HG03558 (cell line): ENCODE results near the gene ZNF445.
"Not testable (repeated sequence)": the region's sequence is repeated elsewhere in the genome, so short reads cannot be mapped to it uniquely, and the experiment has no call there.

Experiments used
- ATAC-seq: cut with Tn5 transposase; IDR thresholded peaks from one replicate; pipeline ENCODE4 v1.9.1; 2021; ENCODE audit warnings: moderate number of reproducible peaks; ENCODE audit not compliant: unreplicated experiment; ENCODE audit errors: extremely low read depth

Gene ZNF445

GRCh38 chr3:44439499-44440295, 37.8 kb downstream of the ZNF445 start:
- ATAC-seq = peak; percentile 90

DNA sequence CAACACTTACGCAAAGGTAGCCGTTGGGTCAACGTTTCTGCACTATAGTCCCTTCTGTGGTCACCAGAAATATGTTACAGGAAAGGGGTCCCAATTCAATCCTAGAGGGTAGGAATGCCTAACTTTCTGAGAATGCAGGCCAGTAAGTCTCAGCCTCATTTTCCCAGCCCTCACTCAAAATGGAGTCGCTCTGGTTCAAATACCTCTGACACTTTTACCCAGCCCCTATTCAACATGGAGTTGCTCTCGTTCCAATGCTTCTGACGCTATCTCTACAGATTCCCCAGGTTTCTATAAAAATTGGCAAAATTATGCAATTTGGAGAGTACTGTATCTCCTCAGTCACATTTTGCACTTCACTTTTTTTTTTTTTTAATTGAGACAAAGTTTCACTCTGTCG, 39.7 kb downstream of the ZNF445 start:
- no peak for ATAC-seq

DNA sequence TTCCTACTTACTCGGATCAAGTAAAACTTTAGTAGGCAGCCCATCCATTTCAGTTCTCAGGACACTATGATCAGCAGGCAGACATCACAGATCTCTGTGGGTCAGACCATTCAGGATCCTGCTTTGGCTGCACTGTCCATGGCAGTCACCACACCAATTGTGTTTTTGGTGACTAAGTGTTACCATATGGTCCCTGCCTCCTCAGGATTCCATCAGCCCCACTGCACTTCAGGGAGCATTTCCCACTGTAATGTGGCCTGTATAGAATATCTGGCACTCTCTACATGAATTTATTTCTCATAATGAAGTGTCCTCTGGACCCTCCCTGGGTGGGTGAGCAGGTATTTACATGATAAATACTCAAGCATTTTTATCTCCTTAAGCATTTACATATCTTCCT, 41.3 kb downstream of the ZNF445 start:
- ATAC-seq = no peak

DNA sequence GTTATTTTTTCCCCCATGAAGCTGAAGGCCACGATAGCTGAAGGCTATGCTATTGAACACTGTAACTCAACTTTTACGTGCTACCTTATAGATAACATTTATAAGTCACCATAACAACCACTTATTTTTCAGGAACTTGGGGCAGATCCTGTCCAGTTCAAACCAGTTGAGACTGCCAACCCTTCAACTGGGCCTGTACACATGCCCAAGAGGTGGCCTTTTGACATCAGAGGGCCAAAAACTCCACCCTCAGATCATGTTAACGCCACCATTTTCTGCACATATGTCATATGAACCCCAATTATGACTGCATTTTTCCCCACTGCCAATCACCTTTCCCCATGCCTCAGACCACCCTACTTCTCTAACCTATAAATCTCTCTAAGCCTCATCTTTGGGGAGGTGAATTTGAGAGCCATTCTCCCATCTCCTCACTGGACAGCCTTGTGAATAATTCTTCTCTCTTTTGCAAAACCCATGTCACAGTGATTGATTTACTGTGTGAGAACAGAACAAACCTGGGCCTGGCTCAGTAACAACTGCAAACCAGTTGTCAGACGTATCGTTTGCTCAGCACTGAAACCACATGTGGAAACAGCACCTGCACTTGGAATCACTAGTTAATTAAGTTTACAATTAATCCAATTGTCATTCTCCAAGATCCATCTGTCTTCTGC, 42.5 kb downstream of the ZNF445 start:
- no peak for ATAC-seq

DNA sequence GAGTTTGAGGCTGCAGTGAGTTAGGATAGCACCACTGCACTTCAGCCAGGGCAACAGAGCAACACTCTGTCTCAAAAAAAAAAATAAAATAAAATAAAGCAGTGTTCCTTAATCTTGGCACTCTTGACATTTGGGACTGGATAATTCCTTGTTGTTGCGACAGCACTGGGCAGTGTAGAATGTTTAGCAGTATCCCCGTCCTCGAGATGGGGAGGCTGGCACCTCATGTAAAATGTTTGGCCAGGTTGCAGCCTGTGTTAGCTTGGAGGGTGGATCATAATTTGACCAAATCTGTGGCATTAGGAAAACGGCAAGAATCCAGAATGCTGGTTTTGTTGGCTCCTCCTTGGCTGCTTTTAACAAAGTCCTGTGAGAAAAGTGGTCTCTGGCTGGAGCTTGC, 47.0 kb downstream of the ZNF445 start:
- no peak for ATAC-seq

DNA sequence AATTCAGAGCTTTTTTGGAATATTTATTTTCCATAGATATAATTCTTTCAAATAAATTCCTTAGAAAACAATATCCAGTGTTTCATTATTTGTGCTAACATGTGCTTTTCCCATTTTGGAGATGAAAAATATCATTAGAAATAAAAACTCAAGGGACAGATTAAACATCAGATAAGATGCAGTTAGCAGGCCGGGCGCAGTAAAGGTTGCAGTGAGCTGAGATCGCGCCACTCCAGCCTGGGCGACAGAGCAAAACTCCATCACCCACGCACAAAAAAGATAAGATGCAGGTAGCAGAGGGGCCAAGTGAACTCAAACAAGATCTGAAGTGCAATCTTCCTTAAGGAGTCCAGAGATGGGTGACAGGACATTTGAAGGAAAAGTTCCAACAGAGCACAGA, 48.0 kb downstream of the ZNF445 start:
- ATAC-seq = no peak

DNA sequence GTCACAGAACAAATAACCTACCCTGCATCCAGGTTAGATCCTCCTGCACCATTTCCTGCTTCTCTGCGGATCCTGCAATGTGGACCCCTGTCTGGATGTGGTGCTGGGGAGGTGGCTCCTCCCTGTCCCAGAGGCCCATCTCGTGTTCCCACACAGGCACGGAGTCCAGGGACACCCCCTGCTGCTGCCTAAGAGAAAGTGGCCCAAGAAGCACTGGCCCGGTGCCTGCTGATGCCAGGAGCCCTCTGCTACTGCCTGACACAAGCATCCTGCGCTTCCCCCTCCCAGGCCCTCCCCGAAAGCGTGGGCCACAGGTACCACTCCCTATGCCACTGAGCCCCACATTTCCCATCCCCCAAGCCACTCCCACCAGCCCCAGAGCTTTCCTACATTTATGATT, 48.6 kb downstream of the ZNF445 start:
- ATAC-seq = no peak

DNA sequence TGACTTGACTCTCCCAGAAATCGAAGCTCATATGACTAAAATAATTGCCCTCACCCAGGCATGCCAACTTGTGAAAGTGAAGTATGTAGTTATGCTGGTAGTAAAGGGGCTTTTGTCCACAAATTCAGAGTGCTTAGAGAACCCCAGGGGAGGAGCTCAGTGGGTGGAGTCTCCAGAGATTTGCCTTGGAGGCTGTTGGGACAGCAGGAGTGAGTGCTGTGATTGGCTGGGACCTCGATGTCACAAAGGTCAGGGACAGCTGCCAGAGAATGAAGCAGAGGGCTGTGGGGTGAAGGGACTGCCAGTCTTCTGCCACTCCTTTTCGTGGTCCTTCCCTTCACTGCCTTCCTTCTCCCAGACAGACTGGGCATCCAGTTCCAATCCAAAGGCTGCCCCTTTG, 49.8 kb downstream of the ZNF445 start:
- no peak for ATAC-seq

DNA sequence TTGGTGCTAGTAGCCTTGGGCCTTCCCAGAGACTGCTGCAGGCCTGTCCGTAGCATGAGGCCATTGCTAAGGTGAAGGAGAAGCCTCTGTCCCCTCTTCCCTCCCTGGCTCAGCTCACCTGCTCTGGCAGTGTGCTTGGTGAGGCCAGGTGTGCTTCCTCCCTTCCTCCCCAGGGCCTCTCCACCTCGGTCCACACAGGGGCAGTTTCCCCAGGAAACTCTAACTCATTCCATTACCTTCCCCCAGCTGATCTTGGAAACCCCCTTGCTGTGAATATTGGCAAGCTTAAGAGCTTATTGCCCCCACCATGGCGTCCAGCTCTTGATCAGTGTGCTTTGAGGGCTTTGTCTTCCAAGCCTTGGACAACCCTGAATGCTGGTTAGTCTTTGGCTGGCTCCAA, 52.7 kb downstream of the ZNF445 start:
- ATAC-seq = no peak

DNA sequence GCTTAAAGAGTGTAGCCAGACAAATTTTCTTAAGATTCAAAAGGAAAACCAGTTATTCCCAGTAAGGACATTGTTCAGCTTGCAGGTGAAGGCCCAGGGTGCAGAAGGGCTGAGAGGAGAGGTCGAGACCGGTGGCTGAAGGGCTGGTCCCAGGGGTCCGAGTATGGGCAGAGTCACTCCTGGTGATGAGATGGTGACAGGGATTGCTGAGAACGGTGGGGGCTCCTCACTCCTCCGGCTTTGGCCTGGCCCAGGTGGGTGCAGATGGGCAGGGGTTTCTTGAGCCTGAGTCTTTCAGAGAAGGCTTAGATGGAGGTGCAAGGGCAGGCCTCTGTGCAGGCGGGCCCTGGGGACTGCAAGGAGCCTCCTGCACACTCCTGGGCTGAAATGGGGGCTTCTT, 56.2 kb downstream of the ZNF445 start:
- no peak for ATAC-seq

DNA sequence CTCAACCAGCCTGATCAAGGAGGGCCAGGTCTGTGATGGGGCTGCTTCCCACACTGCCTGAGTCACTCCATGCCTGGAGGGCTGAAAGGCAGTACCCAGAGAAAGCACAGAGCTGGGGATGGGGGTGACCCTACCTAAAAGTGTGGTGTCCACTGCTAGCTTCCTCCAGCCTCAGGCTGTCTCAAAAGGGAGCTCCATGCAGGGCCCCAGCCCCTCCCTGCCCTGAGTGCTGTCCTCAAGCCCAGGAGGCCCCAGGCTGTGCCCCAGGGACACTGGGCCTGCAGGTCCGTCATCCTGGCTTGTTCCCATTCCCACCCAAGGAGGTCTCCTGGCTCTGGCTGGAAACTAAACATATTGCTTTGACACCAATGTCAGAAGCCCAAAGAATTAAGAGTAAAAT, 56.8 kb downstream of the ZNF445 start:
- ATAC-seq = no peak

DNA sequence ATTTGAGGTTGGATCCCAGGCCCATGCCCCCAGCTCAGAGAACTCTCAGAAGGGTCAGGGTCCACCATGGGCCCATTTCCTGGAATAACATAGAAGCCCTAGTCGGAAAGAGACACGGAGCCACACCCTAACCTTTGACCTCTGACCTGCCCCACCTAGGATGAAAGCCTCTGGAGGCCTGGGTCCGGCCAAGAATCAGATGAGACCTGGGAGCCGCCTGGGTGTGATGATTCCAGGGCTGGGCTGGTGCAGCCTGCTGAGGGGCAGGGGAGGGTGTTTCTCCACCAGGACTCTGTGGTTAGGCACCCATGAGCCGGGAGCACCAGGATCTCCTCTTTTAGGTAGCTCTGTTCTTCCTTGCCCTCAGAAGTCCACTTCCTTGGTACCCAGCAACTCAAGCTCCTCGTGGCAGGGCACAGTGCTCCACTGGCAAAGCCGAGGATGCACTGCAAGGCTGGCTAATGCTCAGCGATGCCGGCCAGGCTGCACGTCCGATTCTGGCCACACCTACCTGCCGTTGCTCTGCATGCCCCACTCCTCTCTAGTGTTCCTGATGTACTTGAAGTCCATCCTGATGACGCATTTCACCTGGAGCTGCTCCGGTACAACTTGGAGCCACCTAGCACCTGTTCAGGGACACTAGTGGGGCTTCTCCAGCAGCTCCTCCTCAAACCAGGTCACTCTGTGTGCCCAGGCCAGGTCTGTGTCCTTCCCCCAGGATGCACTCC, 57.4 kb downstream of the ZNF445 start:
- no peak for ATAC-seq

DNA sequence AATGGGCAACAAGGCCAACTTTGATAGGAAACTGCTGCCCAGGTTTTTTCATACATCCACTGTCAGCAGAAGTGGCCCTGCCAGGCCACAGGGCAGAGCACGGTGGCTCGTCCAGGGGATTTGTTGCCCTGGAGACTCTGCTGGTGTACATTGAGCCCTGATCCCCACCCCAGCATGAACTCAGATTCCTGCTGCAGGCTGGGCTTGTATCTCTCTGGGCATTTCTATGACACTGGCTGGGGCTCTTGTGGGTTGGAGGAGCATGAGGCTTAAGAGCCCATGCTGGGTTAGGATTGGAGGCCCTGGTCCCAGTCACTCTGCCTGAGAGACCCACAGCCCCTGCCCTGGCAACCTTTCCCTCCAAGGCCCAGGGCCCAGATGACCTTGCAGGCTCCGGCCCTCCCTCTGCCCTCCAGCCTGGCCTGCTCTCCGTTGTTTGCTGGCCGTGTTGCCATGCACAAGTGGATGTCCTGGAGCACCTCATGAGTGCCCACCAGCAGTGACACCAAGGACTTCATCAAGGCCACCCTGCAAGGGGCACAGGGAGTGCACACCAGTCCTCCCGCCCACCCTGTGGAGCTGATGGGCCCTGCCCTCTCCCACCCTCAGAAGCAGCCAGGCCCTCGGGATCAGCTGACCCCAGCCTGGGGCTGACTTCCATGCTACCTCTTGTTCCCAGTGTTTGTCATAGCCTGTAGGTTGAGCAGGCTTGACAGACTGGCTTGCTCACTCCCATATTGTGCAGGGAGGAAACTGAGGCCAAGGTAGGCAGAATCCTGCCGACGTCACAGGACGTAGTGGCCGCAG, 58.2 kb downstream of the ZNF445 start:
- ATAC-seq = no peak

- no peak for ATAC-seq
These were observed 58.9 kb downstream of the ZNF445 start for GRCh38 chr3:44418549-44418948.

- ATAC-seq = not testable (repeated sequence)
These were observed 59.4 kb downstream of the ZNF445 start for GRCh38 chr3:44418118-44418517.

DNA sequence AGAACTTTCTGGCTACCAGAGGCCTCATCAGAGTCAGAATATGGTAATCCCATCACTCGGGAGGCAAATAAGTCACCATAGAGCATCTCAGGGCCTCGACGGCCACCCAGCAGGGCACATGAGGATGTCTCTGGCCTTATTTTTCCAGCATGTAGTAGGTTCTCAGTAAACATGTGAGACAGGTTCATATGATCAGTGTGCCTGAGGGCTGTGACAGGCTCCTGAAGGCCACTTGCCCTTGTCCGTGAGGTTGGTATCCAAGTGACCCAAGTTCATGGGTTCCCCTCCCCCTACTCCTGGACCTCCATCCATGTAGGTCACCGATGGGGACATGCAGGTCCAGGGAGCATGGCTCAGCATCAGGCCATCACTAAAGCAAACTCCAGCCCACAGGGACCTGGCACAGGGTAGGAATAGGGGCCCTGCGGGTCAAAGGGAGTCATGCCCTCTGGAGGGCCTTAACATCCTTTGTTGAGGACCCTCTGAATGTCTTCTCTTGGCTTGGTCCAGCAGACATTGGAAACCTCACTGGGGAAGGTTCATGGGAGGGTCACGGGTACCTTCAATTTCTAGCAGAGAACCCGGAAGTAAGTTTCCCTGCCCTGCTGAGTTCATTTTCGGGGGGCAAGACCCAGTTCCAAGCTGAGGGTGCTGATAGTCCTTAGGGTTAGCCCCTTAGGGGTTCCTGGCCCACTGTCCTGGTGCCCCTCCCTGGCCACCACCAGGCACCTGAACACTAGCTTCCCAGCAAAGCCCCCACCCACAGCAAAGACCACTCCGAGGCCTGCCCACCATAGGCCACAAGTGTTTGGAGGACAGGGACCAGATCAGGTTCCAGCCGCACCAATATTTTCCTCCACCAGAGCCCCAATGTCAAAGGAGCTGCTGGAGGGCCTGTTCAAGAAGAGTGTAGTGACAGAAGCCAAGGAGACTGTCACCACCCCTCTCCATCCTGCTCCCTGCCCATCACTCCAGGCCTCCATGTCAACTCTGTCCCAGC, 61.1 kb downstream of the ZNF445 start:
- ATAC-seq = no peak

- no peak for ATAC-seq
These were observed 62.0 kb downstream of the ZNF445 start for GRCh38 chr3:44415421-44415820.

DNA sequence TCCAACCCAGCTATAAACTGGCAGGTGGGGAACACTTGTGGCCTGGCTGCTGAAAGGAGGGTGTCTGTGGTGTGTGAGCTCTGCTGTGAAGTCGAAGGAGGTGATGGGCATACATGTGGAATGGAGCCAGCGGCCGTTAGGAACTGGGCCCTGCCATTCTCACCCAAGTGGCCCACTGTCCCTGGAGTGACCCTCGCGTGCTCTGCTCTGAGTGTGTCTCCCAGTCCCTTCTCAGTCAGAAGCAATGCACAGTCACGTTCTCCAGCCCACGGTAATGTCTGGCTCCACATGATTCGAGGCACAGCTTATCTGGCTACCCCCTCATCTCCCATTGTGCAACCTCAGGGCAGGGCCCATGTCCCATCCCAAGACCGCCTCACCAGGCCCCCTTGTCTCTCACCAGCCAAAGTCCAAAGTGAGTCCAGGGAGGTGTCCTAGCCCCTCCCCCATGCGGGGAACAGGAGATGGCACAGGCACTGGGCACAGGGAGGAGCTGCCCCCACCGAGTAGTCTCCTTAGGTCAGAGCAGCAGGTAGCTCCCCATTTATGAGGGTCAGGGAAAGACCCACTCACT, 62.9 kb downstream of the ZNF445 start:
- ATAC-seq = no peak

- no peak for ATAC-seq
These were observed 65.1 kb downstream of the ZNF445 start for GRCh38 chr3:44412365-44412764.
